Left colon (tissue), 2 donors: ENCODE results near the gene GNAZ. TPM values are rescaled to one million over a fixed set of nuclear protein-coding genes. Genes with fewer than 3 reads are reported as not detected.
A peak's percentile ranks its signal among the peaks of the same experiment; 100 is the strongest.

Source experiments
- ATAC-seq: fragments of 200-7000 bp; cut with Tn5 transposase; one replicate; pipeline ENCODE4 v1.9.1; 2020; ENCODE audit warnings: mild to moderate bottlenecking, moderate library complexity
- DNase-seq, 2 donors: peaks; one replicate each; pipeline ENCODE4 v3.0.0-alpha.2; 2020
- intact Hi-C, 2 donors: fragments of 100-400 bp; cut with DNase I in 1 of 2; cut with micrococcal nuclease in 1 of 2; formaldehyde crosslinking; loops; one replicate each; pipeline versions ENCODE4 v1.11.2 to v1.14.0; 2022; cut with DNase I, micrococcal nuclease
- total RNA-seq, 2 donors: library from RNA; stranded (reverse); fragmentation: NEBNext Ultra II Directional; extraction: Animal tissue kit (Norgen Biotek cat#: 25700); gene quantifications; one replicate each; pipeline ENCODE4 v1.2.1, GENCODE V29; 2021
- donor health status: DM: no; HTN: no; CAD: no.
- donor health status: DM: yes; HTN: yes; CAD: no.

Gene GNAZ
- total RNA-seq, 2 donors from 2014 or later: 1.0 to 2.9 TPM

- ATAC-seq (peak; percentile 91), DNase-seq (peak; percentile 49 to 62)
- intact Hi-C loops: no loop called here
Measured at GRCh38 chr22:23098718-23099530, 28.6 kb downstream of the GNAZ start.

DNA sequence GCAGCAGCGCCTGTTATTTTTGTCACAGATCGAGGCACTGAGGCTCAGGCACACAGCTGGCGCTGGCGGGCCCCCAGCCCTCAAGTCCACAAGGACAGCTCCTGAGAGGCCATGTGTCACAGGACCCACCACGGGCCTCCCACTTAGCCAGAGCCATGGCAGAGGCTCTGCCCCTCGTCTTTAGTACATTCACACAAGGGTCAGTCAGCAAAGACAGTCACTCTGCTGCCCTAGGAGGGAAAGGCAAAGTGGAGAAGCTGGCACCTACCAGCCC, 29.1 kb downstream of the GNAZ start:
- ATAC-seq: no peak
- DNase-seq: no peak
- intact Hi-C loops: no loop called here

GRCh38 chr22:23100124-23100801, 29.9 kb downstream of the GNAZ start:
- ATAC-seq: no peak
- DNase-seq: no peak
- intact Hi-C loops: no loop called here

DNA sequence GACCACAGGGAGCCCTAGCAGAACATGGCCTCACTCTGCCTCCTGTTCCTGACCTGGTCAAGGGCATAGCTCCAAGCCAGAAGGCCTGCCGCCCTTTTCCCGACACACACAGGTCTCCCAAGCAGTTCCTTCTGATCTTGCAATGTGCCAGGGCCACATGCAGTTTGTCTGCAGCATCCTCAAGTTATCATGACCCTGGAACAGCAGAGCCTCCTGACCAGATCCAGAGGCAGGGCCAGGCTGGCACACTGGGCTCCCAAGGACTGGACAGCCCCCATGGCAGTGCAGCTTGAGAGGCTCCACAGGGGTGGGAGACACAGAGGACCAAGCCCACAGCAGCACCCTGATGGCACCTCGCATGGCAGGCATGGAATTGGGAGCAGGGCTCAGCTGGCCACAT, 31.2 kb downstream of the GNAZ start:
- ATAC-seq (no peak), DNase-seq (no peak)
- intact Hi-C loops: no loop called here

- DNase-seq (no peak), ATAC-seq (no peak)
- intact Hi-C loops: no loop called here
Measured at GRCh38 chr22:23102002-23102655, 31.8 kb downstream of the GNAZ start.

DNA sequence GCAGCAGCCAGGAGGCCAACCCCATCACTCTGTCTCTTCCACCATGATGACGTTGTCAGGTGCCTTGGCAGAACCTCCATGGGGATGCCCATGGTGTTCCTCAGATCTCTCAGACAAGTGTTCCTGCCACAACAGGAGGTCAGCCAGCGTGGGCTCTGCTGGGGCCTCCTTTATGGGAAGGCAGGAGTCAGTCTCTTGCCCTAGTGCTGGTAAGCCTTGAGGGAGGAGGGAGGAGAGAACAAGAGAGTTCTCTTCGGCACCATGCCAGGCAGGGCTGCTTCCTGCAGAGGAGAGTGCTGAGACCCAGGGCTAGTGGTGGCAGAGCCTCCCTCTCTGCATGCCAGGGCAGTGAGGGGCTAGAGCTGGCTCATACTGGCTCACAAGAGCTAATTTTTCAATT, 32.5 kb downstream of the GNAZ start:
- no peak for DNase-seq
- ATAC-seq: no peak
- intact Hi-C loops: no loop called here

DNA sequence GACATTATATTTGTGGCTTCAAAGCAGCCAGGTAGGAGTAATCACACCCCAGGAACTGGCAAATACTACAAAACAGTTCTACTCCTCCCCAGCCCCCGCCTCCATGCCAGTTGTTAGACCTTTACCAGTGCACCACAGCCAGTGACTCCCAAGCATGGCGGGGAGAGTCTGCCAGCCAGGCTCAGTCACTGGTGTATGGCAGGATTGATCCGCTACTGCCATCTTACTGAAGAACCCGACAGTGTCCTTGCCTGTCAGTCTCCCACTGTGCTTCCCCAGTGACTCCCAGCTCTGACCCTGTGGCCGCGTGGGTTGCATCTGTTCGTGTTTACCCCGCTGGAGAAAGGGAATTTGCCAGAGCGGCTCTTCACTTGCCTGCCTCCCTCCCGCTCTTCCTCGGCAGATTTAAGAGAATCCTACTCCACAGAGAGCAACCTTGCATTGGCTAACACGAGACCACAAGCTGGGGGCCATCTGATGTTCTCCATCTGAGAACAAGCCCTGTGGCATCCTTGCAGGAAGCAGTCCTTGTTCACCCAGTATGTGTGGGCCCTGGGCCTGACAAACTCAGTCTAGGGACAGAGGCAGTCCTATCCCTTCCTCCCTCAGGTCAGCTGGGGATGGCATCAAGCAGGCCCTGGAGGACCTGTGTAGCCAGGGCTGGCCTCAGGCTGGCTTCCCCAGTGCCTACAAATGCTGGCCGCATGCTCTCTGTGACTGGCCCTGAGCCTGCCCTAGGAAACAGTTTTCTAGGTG, 33.1 kb downstream of the GNAZ start:
- ATAC-seq (no peak), DNase-seq (no peak)
- intact Hi-C loops: no loop called here

DNA sequence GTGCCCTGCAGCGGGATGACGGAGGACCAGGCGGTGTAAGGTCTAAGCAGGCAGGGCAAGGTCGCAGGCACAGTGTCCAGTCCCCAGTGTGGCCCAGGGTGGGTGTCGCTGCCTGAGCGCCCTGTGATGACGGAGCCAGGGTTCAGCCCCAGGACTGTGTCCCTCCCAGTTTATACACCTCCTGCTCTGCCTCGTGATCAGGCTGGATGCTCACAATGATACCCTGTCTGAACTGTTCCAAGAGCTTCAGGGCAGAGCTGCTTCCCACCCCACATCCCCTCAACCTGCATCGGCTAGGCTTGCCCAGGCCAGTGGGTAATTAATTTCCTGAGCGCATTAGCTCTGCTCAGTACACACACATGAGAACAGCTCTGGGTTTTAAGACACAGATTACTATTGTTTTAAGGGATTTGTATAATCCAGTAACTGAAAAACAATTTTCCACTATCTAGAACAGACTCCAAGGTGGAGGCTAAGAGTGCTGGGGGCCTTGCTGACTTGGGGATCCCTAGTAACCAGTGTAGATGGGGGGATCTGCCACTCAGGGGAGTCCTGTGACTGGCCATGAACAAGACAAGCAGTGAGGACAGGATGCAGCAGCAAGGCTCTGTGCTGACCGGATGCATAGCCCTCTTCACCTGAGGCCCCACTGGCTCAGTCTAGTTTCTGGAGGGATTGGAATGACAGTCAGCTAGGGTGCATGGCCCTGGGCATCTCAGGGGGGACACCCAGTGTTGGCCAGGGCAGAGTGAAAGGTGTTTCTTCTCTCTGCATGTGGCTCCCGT, 34.1 kb downstream of the GNAZ start:
- DNase-seq: no peak
- no peak for ATAC-seq
- intact Hi-C loops: no loop called here

- ATAC-seq: no peak
- intact Hi-C loops: no loop called here
Measured at GRCh38 chr22:23105304-23105703, 35.0 kb downstream of the GNAZ start.

GRCh38 chr22:23105919-23106318, 35.6 kb downstream of the GNAZ start:
- DNase-seq (no peak), ATAC-seq (no peak)

More at GRCh38 chr22:23105304-23105703, 35.0 kb downstream of the GNAZ start:
- no peak for DNase-seq

GRCh38 chr22:23106344-23106743, 36.0 kb downstream of the GNAZ start:
- no peak for DNase-seq
- peak; percentile 55 for ATAC-seq
- intact Hi-C loops: no loop called here

More at GRCh38 chr22:23105919-23106318, 35.6 kb downstream of the GNAZ start:
- intact Hi-C loops: no loop called here

- DNase-seq (no peak), ATAC-seq (no peak)
- intact Hi-C loops: no loop called here
Measured at GRCh38 chr22:23106906-23107367, 36.6 kb downstream of the GNAZ start.

DNA sequence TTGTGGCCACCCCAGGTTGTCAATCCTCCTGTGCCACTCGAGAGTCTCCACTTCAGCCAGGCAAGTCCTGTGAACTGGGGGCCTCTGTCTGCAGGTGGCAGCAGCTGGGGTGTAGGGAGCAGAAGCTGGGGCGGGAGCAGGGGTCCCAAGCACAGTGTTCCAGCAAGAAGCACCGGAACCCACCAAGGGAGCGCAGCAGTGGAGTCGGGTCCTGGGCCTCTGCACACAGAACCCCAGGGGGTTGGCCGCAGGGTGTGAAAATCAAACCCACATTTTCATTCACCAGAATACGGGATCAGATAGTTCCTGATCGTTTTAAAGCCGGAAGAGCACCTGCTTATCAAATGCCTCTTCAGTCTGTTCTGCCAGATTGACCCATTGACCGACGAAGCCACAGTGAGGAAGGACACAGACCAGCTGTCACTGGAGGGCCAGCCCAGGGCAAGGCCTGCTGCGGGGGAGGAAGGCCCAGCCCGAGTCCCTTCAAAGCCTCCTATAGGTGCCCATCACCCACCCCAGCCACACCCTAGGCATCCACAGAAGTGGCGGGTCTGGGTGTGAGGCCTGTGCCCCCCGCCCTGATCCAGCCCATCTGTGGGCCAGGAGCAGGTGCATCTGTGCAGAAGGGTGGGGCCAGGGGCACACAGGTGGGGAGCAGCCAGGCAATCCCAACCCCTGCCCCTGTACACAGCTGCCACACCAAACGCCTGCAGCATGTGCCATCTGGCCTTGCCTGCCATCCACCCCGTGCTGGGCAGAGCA, 37.3 kb downstream of the GNAZ start:
- DNase-seq (peak; percentile 27 to 52), ATAC-seq (peak; percentile 76)
- intact Hi-C loops: no loop called here

DNA sequence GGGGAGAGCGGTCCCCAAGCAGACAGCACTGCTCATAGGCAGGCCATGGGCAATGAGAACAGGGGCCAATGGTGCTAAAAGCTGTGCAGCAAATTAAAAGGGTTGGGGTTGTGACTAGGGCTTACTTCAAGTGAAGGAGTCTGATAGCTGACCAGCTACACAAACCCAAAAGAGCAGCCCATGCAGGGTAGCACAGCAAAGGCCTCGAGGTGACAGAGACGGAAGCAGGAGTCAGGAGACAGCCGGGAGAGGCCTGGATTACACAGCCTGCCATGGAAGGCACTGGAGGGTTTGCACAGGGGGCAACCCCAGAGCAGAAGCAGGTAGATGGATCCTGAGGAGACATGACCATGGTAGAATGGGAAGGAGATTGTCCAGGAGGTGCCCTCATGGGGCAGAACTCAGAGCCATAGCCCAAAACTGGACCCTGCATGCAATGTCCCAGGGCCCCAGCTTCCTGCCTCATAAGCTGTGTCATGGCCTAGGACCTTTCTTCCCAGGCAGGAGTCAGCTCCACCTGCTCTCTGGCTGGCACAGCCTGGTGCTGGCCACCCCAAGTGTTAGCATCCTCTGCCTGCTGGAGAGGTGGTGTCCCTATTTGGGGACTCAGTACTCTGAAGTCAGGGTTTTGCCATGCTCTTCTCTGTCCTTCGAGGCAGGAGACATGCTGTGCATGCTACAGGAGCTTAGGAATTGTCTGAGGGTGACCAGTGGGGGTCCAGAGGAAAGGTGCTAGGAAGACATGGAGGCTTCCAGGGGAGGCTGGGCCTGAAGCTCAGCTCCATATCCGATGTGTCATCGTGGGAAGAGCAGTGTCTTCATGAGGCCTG, 38.1 kb downstream of the GNAZ start:
- intact Hi-C loops: no loop called here
- no peak for DNase-seq
- no peak for ATAC-seq

GRCh38 chr22:23109079-23109347, 38.7 kb downstream of the GNAZ start:
- no peak for DNase-seq
- intact Hi-C loops: no loop called here
- no peak for ATAC-seq

DNA sequence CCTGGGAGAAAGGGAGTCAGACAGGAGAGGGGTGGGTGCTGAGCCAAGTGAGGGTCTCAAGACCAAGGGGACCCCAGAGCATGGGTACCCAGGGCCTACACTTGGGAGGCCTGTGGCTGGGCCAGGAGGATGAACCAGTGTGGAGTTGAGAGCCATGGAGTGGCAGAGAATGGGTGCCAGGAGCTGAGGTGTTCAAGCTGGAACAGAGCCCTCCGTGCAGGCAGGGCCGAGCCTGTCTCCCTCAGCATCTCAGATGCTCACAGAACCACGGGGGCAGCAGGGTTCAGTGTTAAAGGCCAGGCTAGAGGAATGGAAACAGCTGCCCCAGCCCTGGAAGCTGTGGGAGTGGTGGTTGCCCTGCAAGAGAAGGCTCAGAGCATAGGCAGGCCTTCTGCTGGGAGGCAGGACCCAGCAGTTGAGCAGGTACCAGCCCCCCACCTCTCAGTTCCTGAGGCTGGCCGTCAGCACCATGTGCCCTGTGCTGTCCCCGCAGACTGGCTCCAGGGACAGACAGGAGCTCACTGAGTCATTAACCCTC, 39.2 kb downstream of the GNAZ start:
- intact Hi-C loops: no loop called here
- ATAC-seq (no peak), DNase-seq (no peak)
